NCI-H748 (cell line): ENCODE data around the gene HOXD11.

Source experiments
- DNase-seq: peaks from one replicate; lab custom pipeline; 2025; ENCODE audit not compliant: unreplicated experiment; lab: John Stamatoyannopoulos, UW

Gene HOXD11

DNA sequence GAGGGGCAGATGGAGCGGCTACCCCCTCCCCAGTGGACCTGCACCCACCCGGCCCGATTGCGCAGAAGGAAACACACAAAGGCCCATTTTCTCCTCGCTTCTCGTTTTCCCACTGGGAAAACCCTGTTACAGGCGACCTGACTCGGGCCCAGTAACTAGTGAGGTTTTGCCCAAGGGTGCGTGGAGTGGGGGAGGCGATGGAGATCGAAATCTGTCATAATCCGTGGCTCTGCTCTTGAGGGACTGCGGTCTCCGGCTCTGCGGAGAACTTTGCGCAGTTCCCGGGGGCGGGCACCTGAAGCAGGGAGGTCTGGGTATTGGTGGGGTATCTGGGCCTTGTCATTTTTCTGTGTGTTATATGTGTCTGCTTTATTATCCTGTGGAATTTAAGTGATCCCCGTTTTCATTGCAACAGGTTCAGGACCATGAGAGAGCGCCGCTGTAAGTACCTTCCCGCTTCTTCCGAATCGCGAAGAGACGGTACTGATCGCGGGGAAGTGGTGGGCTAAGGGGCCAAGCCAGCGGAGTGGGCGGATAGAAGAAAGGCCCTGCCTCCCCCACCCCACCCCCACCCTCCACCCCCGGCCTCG, 40.2 kb downstream of the HOXD11 start:
- DNase-seq: no peak

DNA sequence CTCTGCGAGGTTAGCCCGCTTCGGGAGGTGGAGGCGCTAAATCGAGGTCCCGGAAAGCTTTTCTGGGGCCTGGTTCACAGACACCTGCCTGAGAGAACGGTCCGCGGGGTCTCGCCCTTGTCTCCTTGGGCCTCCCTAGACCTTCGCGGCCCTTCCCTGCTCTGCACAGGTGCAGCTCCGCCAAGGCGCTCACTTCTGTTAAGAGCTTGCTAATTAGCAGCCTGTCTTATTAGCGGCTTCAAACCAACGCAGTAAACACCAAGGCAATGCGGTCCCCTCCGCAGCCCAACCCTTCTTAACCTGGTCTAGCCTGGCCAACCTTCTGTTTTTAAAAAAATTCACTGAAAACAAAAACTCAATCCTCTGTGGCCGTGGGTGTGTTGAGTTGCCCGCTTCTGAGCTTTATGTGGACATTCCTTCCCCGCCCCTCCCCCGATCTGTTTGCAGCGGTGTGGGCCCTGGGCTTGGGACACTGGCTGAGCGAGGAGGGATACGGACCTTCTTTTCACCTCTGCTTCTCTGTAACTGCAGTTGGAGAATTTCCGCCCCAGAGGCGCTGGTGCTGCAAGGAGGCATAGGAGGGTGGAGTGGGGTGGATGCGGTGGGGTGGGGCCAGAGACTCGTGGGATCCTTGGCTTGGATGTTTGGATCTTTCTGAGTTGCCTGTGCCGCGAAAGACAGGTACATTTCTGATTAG, 40.9 kb downstream of the HOXD11 start:
- peak; percentile 40 for DNase-seq

DNA sequence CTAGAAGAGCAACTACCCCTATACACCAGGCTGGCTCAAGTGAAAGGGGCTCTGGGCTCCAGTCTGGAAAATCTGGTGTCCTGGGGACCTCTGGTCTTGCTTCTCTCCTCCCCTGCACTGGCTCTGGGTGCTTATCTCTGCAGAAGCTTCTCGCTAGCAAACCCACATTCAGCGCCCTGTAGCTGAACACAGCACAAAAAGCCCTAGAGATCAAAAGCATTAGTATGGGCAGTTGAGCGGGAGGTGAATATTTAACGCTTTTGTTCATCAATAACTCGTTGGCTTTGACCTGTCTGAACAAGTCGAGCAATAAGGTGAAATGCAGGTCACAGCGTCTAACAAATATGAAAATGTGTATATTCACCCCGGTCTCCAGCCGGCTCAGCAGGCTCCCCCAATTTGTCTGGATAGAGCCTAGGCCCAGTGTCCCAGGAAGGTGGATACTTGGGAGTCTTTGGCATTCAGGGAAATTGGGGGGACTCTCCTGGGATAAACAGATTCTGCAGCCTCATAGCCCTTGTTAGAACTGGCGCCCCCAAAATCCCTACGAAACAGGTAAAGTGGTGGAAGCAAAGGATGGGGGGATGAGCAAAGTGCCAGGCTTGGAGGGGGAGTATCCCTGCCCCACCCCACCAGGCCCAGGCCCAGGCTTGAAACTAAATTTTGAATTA, 41.8 kb downstream of the HOXD11 start:
- DNase-seq: no peak

DNA sequence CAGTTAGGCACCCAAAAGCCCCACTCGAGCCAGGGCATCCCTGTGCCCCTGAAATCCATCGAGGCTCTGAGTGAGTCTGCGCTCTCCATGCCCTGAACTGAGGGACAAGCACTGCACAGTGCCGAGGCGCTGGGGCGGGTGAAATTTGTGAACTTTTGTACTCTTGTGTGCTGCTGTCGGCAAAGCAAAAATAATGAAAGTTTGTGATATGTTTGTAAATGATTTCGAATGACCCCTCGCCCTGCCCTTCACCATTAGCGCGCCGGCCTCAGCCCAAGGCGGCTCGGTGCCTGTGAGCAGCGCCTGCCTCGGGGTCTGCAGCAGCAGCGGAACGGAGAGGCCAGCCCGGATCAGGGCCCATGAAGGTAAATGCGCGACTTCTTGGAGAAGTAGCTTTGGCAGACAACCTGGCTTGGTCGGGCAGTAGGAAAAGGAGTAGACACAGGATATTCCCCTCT, 42.4 kb downstream of the HOXD11 start:
- no peak for DNase-seq

DNA sequence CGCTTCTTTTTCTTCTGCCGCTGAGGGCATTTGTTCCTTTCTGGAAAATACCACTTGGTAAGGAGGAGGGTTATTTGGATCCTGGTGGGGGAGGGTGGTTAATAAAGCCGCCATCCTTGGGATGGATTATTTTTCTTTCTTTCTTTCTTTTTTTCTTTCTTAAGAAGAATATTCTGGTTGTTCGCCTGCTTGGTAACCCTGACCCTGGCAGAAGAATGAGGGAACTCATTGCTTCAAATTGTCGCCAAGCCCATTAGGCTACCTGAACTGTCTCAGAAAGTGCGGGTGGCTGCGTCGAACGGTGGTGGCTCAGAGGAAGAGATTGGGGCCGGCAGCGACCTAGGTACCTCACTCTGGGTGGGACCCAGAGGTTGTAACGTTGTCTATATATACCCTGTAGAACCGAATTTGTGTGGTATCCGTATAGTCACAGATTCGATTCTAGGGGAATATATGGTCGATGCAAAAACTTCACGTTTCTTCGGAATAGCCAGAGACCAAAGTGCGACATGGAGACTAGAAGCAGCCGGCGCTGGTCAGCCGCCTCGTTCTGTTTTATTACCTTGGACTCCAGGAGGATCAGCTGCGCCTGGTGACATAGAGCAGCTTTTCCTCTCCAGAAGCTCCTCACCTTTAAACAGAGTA, 43.0 kb downstream of the HOXD11 start:
- DNase-seq: no peak

DNA sequence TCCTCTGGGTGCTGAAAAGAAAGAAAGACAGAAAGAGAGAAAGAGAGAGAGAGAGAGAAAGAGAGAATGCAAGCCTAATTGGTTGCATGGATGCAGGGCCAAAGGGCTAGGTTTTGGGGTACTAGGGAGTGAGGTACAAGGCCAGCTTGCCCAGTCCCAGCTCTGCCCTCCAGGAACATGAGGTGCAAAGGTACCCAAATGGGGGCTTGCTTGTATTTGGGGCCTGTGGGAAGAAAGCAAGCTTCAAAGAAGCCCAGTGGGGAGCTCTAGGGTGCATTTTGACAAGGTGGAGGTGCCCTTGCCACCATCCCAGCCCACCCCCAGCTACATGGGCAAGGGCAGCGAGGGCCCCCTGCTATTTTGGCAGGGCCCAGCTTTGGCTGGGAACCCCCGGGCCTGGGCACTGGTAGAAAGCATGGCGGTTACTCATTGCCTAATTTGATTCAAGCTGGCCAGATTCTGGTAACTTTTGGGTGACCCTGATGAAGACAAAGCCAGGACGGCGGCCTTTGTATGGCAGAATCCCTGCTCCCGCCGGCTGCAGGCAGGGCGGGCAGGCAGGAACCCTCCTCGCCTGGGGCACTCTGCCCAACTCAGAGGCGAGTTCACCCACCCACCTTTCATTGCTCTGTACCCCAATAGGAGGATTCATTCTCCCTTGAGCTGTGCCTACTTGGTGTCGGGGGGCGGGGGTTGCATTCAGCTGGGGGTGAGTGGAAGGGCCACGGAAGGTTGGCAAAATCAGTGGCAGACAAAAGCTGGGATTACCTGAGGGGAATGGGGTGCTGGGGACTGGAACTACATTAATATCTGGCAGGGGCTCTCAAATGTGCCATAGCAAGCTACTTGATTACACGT, 43.7 kb downstream of the HOXD11 start:
- no peak for DNase-seq

DNA sequence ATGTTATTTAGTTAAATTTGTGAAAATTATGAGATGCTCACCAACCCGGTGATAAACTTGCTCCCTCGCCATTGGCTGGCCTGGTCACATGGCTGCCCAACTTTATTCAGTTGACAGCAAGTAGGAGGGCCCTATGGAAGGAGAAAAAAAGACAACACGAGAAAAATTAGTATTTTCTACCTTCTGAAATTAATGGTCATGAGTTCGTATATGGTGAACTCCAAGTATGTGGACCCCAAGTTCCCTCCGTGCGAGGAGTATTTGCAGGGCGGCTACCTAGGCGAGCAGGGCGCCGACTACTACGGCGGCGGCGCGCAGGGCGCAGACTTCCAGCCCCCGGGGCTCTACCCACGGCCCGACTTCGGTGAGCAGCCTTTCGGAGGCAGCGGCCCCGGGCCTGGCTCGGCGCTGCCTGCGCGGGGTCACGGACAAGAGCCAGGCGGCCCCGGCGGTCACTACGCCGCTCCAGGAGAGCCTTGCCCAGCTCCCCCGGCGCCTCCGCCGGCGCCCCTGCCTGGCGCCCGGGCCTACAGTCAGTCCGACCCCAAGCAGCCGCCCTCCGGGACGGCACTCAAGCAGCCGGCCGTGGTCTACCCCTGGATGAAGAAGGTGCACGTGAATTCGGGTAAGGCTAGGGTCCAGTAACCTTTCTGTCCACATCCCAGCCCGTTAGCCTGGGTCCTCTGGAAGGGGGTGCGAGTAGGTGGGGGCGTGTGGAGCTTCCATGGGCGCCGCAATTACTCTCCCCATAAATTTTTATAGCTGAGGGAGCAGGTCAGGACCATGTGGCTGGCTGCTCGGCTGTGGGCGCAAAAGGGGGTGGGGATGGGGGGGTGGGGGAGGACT, 44.6 kb downstream of the HOXD11 start, which contains the start of gene HOXD4:
Gene HOXD4 (plus strand): TSS at position 109 of the 846 bp plus-strand sequence. CDS start 84 bp downstream, at position 193.
- no peak for DNase-seq

DNA sequence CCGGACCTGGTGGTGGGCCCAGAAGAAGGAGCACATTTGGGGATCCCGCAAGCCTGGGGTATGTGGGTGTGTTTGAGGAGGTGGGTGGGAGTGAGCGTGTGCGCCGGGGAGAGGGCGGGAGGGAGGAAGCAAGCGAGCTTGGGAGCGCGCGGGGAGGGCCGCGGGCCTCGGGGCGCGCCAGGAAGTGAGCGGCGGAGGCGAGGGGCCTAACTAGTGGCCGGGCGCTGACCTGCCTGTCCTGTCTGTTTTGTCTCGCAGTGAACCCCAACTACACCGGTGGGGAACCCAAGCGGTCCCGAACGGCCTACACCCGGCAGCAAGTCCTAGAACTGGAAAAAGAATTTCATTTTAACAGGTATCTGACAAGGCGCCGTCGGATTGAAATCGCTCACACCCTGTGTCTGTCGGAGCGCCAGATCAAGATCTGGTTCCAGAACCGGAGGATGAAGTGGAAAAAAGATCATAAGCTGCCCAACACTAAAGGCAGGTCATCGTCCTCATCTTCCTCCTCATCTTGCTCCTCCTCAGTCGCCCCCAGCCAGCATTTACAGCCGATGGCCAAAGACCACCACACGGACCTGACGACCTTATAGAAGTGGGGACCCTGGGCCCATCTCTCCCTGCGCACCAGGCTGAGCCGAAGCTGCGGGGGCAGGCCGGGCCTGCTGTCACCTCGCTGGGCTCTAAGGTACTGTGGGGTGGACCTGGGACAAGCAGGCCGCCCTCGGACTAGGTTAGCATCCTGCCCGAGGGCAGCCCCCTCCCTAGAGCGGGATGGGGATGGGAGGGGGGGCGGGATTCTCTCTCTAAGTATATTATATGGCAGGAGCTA, 45.5 kb downstream of the HOXD11 start:
- no peak for DNase-seq

DNA sequence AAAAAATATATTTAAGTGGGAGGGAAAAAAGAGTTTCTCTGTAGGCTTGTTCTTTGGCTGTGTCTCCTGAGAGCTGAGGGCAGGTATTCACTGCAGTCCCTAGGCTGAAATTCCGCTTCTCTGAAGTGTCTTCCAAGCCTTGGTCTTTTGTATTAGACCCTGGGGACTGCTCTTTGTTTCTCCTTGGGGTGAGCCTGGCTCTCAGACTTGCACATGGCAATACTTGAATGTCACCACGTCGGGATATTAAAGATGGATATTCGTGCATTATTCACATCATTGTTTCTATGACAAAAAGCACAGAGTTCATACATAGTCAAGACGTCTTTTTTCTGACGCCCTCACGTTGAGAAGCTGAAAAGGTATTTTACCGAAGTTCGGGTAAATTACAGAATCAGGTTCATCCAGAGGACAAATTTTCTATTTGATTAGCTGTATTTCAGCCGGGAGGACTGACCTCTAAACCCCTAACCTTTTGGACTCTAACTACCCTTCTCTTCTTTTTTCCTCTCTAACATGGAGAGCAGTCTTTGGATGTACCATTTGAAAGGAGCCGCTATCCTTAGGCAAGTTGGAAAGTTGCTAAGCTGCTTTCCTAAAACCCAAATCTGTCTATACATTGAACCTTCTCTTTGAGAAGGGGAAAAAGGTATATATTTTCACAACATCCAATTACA, 47.6 kb downstream of the HOXD11 start:
- DNase-seq: no peak

DNA sequence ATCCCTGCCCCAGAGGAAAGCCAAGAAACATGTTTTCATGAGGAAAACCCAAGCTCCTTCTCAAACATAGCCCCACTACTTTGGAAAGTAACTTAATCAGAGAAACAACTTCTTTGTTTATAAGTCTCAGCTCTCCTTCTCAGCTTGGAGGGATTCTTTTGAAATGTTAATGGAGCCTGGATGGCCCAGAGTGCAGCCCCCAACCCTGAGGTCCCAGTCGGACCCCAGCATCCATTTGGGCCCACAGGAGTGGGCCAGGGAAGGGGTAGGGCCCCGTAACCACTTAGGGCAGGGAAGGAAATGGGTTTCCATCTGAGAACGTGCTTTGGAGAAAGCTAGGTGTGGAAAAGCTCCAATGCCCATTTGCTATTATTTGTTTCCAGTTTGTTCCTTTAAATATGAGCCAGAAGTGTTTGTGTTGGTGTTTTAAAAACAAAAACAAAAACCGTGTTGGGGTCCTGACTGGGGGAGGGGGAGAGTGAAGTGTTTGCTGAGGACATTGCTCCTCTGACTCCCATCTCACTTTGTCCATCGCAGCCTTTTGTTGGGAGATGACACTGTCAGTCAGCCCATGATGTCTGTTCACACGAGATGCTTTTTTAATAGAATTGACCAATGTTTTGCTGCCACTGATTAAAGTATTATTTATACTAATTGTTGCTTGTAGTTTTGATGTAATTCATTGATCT, 48.4 kb downstream of the HOXD11 start:
- DNase-seq: no peak

DNA sequence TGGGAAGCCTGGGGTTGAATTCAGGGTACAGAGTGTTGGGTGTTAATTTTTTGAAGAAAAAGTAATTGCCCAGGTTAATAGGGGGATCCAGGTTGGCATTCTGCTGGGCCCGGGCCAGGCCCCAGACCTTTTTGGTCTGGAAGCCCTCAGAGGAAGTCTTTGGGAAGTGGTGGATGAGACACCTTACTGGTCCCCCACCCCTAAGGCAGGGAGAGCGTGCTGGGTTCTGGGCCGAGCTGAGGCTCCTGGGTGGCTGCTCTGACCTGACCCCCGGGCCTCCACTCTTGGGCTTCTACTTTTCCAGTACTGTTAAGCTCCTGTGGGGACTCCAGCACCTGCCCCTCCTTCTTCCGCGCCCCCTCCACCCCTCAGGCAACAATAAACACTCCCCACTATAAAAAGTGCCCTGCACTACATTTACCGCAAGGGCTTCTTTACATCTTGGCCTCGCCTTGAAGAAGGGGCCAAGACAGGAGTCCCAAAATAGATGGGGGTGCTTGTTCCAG, 49.3 kb downstream of the HOXD11 start:
- DNase-seq: no peak

DNA sequence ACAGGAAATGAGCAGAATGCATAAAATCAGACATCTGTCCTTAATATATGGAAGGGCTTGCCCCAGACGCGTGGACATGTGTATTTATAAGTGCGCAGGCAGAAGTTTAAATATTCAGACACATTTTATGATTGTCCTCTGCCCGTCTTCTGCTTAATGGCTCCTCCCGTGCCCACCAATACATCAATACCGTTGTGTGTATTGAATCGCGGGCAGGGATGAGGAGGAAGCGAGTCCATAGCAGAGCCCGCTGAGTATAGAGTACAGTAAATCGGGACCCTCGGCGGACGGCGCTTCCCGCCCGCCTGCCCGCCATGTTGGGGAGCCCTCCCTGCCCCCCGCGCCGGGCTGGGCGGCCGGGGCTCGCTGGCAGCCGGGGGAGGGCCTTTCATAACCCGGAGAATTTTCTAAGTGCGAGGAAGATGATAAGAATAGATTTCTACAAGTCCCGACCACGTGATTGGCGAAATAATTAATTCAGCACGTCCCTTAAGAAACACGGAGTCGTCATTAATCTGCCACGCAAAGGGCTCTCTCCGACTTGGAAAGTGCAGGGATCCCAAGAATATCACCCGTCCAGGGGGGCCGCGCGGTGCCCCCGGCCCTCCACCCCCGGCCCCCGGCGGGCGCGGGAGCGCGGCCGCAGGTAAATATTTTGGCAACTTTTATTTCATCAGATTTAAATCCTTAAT, 49.9 kb downstream of the HOXD11 start, which contains the start of gene HOXD3:
Gene HOXD3 (plus strand): TSS at position 501 of the 692 bp plus-strand sequence. CDS start 11,808 bp downstream, outside the sequence.
- DNase-seq: peak; percentile 73

DNA sequence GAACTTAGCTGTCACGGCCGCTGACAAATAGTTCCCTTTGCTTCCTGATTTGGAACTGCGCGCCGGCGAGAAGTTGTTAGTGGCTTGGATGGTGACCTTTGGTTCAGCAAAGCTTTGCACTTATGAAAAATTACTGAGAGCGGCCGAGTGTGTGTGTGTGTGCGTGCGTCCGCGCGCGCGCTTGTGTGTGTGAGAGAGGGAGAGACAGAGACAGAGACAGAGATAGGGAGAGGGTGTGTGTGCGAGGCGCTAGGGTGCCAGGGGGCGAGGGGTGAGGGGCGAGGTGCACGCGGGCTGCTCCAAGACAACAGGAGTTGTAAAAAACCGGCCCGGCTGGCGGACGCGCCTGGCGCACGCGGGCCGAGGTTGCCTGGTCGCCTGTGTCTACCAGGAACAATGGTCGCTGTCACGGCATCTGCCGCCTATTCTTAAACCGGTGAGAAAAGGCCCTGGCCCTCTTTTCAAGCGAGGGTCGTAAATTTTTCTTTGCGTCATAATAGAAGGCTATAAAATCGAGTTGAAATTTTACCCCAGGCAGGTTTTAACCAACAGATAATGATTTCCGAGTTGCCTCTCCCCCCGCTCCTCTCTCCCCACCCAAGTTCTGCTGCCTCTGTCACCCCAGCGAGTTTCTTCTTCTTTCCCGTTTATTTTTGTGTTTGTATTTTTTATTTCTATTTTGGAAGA, 50.6 kb downstream of the HOXD11 start:
- DNase-seq: peak; percentile 95

DNA sequence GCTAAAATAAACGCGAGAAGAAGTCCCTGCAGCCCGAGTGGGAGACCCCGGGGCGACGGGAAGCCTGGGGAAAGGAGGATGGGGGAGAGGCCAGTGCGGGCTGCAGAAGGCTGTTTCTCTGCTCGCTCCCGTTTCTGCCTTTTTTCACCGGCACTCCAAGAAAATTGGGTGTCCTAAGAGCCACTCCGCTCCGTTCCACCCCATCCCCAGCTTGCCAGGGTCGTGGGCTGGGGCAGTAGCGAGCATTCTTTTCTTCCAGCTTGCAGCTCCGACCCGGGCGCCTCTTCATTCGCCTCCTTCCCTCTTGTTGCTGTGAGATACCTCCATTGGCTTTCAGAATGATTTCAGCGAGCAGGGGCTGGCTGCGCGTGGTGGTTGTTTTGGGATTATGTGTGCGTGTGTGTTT, 51.1 kb downstream of the HOXD11 start:
- peak; percentile 79 for DNase-seq

DNA sequence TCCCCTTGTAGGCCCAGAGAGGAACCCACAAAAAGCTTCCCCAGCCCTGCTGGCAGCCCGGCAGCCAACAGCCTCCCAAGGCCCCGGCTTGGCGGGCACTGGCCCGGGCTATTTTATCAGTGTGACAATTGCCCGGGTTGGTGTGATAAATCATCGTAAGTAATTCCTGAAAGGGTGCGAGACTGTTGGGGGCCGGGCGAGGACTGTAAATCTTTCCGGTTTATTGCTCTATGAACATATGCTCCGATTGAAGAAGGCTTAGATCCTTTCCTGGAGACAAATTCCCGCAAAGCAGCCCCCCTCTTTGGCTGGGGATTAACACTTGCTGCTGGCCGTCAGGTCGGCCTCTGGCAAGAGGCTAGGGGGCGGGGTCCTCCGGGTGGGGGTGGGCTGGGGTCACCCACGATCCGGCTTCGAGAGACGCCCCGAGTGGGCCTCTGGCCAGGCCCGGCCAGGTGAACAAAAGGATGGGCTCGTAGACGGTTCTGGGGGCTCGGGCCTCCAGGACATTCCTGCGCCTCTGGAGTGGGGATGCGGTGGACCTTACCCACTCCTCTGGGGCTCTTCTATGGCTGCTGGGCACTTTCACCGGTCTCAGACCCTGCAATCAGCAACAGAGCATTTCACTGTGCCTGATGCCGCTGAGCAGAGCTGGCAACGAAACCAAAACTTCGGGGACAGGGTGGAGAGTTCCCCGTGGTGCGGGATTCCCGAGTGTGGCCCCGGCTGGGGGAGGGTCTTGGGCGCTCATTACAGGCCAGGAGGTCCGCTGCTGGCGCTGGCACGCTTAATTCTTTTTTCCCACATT, 52.0 kb downstream of the HOXD11 start:
- no peak for DNase-seq
